ENCODE measurements around the gene ARHGAP5. TPM values are rescaled to one million over a fixed set of nuclear protein-coding genes. Genes with fewer than 3 reads are reported as not detected.
A peak's percentile ranks its signal among the peaks of the same experiment; 100 is the strongest.

Gene ARHGAP5
- total RNA-seq (2014; rRNA removed; shearing (Covaris generic)) = 27.1 and 43.6 TPM in 2 replicates

GRCh38 chr14:32077081-32078022, at the start of gene ARHGAP5:
Gene ARHGAP5 (plus strand): TSS chr14:32077304. CDS start chr14:32090670, 13,366 bp downstream.
- no peak for DNase-seq (ENCODE audit: low spot score)
- in situ Hi-C loops (cut with HindIII; ENCODE audit: low sequenced_read_pairs) = no loop called here

GRCh38 chr14:32028599-32028998, 48.5 kb upstream of the ARHGAP5 start:
- in situ Hi-C loops (cut with HindIII; ENCODE audit: low sequenced_read_pairs) = no loop called here
- DNase-seq (ENCODE audit: low spot score) = no peak

- no peak for DNase-seq (ENCODE audit: low spot score)
- in situ Hi-C loops (cut with HindIII; ENCODE audit: low sequenced_read_pairs) = no loop called here
Measured at GRCh38 chr14:32033543-32033942, 43.6 kb upstream of the ARHGAP5 start.

DNA sequence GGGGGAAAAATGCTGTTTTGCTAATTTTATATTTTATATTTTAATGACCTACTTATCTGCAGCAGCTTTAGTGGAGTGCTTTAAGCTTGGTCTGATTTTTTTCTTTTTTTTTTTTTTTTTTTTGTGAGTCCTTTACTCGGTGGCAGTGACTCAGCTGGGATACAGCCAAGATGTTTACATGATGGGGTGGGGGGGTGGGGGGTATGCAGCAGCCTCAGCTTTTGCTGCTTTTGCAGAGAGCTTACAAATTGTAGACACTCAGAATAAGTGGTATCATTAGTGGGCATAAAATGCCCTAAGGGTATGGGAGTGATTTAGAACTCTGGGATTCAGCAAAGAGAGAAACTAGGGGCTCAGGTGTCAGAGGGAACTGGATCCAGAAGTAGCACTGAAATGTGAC, 38.2 kb upstream of the ARHGAP5 start:
- in situ Hi-C loops (cut with HindIII; ENCODE audit: low sequenced_read_pairs) = no loop called here
- no peak for DNase-seq (ENCODE audit: low spot score)

DNA sequence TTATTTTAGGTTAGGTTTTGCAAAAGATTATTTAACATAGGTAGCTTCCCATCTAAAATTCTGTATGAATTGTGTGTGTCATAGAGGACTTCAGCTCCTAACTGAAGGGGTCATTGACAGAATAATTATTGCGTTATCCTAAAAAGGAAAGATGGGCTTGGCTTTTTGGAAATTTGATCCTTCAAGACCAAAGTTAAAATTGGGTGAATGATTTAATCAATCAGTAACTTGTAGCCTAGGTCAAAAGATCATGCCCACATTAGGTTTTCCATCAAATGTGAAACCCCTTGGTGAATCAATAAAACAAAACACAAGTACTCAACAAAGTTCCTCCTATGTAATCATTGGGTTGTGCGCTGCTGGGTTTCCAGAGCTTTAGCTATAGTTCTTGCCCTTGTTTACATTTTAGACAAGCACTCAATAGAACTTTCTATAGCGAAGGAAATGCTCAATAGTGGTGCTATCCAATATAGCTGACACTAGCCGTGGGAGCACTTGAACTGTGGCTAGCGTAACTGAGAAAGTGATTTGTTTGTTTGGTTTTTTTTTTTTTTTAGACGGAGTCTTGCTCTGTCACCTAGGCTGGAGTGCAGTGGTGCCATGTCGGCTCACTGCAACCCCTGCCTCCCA, 37.6 kb upstream of the ARHGAP5 start:
- in situ Hi-C loops (cut with HindIII; ENCODE audit: low sequenced_read_pairs) = no loop called here

DNA sequence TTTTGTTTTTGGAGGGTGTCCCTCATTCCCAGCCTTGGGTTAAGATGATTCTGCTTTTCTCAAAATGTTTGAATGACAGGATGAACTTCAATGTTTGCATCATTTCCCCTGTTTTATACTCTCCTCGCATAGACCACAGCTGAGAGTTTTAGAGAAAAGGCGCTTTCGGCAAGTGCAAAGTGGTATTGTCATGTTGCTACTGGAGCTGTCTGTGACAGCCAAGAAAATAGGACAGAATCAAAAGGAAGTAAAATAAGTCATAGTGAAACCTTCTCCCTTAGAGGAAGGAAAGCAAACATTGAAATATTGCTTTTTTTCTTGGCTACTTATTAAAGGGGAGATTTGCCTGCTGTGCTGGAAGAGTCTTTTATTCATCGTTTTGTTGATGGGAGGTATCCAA, 33.5 kb upstream of the ARHGAP5 start:
- in situ Hi-C loops (cut with HindIII; ENCODE audit: low sequenced_read_pairs) = no loop called here

More for the DNA sequence above, 37.6 kb upstream of the ARHGAP5 start:
- no peak for DNase-seq (ENCODE audit: low spot score)

DNA sequence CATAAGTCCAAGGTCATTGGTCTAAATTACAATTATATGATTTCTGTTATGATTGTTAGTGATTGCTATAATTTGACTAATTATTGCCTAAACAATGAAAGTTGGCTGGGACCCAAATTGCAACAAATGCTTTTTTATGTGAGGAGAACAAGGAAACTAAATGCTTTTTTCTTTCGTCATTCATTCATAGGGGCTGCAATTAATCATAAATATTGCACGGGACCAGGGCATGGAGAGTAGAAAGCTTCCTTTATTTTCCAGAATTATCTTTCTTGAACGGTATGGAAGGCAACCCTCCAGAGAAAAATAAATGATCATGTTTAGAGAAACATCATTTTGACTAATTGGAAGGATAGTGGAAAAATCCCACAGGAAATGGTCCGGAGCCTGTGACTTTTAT, 32.6 kb upstream of the ARHGAP5 start:
- no peak for DNase-seq (ENCODE audit: low spot score)
- in situ Hi-C loops (cut with HindIII; ENCODE audit: low sequenced_read_pairs) = no loop called here

More for the DNA sequence above, 33.5 kb upstream of the ARHGAP5 start:
- peak; percentile 11 for DNase-seq (ENCODE audit: low spot score)

DNA sequence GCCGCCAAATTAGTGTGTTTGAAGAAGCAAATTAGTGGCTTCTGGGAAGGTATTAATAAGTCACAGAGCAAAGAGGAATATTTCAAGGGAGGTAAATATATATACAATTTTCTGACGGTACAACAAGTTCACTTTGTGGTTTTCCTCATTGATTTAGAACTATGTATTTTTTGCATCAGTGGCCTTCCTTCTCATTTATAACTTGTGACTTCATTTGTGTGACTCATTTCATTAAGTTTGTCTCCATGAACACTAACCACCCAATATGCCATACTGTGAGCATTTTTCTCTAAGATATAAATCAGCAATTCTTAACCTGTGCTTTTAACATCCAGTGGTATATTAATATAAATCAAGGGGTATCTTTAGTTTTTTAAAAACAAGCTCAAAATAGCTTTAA, 29.3 kb upstream of the ARHGAP5 start:
- in situ Hi-C loops (cut with HindIII; ENCODE audit: low sequenced_read_pairs) = no loop called here

GRCh38 chr14:32049361-32050088, 27.6 kb upstream of the ARHGAP5 start:
- in situ Hi-C loops (cut with HindIII; ENCODE audit: low sequenced_read_pairs) = no loop called here
- no peak for DNase-seq (ENCODE audit: low spot score)

More for the DNA sequence above, 29.3 kb upstream of the ARHGAP5 start:
- no peak for DNase-seq (ENCODE audit: low spot score)

DNA sequence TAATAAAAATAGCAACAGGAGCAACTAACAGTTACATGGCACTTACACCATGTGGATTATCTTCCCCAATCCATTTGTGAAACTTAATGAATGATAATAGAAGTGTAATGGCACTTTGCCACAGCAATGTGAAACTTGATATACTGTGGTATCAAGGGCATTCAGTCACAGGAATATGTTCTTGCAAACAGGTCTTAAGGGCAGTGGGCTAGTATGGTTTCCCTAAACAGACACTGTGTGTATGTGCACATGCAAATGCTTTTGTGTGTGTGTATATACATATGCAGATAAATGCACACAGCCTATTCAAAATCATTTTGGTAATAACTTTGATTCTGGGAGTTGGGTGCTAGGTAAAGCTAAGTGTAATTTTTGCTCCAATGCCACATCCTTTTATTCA, 26.2 kb upstream of the ARHGAP5 start:
- in situ Hi-C loops (cut with HindIII; ENCODE audit: low sequenced_read_pairs) = no loop called here
- DNase-seq (ENCODE audit: low spot score) = no peak

DNA sequence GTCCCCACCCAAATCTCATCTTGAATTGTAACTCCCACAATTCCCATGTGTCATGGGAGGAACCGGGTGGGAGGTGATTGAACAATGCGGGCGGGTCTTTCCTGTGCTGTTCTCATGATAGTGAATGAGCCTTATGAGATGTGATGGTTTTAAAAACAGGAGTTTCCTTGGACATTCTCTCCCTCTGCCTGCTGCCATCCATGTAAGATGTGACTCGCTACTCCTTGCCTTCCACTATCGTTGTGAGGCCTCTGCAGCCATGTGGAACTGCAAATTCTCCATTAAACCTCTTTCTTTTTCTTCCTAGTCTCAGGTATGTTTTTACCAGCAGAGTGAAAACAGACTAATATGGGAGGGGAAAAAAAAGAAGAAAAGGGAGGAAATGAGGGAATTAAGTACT, 22.6 kb upstream of the ARHGAP5 start:
- no peak for DNase-seq (ENCODE audit: low spot score)
- in situ Hi-C loops (cut with HindIII; ENCODE audit: low sequenced_read_pairs) = no loop called here

DNA sequence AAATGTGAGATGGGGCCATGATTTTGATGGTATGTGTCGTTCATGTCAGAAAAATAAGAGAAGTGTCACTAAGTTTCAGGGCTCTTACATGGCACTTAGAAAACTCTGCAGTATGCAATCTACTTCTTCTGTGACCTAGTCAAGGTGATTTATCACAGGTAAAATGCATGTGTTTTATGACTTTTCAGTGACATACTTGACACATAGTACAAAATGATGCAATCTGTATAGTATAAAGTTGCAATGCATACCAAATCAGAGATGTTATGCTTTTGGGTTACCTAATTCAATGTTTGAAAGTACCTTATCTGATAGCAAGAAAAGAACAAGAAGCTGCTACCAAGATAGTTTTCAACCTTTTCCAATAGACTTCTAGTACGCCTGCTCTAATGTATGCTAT, 21.9 kb upstream of the ARHGAP5 start:
- DNase-seq (ENCODE audit: low spot score) = no peak
- in situ Hi-C loops (cut with HindIII; ENCODE audit: low sequenced_read_pairs) = no loop called here

- in situ Hi-C loops (cut with HindIII; ENCODE audit: low sequenced_read_pairs) = no loop called here
- no peak for DNase-seq (ENCODE audit: low spot score)
Measured at GRCh38 chr14:32059702-32060101, 17.4 kb upstream of the ARHGAP5 start.

DNA sequence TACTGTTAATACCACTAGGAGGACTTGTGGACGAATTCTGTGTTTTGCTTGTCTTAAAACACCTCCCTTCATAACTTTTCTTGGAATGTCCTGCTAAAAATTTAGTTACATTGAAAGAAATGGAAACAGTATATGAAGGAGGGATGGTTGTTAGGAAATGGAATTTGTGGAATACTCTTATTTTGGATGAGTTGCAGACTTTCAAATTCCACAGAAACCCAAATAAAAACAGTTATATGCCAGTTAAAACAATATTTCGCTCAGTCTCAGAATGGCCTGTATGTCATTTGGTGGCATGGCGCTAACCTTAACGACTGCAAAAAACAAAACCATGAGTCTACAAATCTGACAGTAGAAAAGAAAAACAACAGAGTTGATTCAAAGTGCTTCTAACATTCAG, 12.2 kb upstream of the ARHGAP5 start:
- in situ Hi-C loops (cut with HindIII; ENCODE audit: low sequenced_read_pairs) = no loop called here
- no peak for DNase-seq (ENCODE audit: low spot score)

- no peak for DNase-seq (ENCODE audit: low spot score)
- in situ Hi-C loops (cut with HindIII; ENCODE audit: low sequenced_read_pairs) = no loop called here
Measured at GRCh38 chr14:32068708-32069107, 8.4 kb upstream of the ARHGAP5 start.

GRCh38 chr14:32070282-32070681, 6.8 kb upstream of the ARHGAP5 start:
- DNase-seq (ENCODE audit: low spot score) = no peak
- in situ Hi-C loops (cut with HindIII; ENCODE audit: low sequenced_read_pairs) = no loop called here

DNA sequence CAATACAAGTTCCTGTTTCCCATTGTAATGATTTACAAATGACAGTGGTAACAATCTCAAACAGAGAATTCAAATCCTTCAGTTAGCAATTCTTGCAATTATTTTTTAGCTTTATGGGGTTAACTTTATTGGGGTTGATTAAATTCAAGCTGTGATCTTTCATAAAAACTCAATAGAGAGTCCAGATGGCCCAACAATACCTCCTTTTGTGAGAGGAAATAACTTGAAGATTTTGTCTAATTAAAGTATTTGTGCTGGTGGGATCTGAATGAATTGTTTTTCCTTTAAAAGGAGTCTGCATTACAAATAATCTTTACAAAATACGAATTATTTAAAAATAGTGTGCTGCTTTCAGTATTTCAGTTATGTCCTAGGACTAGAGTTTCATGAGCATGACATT, 4.4 kb upstream of the ARHGAP5 start:
- in situ Hi-C loops (cut with HindIII; ENCODE audit: low sequenced_read_pairs) = no loop called here
- no peak for DNase-seq (ENCODE audit: low spot score)

DNA sequence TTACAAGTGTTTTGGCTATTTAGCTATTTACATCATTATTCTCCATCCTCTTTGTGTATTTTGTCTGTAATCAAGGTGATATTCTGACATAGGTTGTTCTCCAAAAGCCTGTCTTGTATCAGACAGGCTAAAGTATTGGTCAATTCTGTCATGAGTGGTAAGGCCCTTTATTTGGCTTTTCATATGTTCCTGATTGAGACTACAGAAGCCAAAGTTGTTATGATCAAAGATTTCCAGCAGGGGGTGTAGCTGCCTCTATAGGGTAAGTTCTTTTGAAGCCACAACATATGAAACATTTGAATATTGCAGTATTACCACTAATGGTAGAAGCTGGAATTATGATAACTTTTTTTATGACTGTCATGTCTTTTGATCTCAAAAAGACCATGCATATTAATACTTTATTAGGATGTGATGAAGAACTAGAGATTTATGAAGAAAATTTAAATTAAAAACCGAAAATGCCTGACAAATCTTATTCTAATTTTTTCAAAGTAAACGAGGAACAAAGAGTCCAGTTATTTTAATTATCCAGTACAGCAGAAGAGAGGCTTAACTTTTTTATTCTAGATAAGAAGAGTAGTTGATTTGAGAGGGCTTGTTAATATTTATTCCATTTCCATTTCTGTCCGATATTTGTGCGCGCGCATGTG, 3.4 kb upstream of the ARHGAP5 start:
- DNase-seq (ENCODE audit: low spot score) = peak; percentile 68
- in situ Hi-C loops (cut with HindIII; ENCODE audit: low sequenced_read_pairs) = no loop called here

DNA sequence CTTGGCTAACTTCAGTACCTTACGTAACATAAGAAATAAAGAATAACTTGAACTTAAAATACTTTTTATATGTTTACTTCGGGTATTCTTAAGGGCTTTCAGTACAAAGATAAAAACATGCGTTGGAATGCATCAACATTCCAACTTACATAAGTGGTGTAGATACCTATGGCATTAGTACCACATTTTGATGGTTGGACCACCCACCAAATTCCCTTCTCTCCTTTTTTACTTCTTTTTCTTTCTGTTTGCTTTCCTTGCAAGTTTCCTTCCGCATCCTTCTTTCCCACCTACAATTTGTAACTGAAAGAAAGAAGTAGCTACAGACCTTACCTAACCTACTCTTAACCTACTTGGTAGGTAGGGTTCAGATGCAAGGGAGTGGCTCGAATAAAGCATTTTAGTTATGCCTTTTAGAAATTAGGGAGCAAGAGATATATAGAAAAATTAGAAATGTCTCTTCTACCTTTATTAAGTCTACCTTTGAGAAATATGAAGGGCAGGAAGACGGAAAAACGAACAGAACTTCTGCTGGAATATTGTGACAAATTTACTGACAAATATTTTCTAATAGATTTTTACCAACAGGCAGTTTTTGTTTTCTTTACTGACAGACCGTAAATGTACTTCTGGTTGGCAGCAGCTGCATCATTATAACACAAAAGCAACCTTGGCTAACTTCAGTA, 2.1 kb upstream of the ARHGAP5 start:
- no peak for DNase-seq (ENCODE audit: low spot score)
- in situ Hi-C loops (cut with HindIII; ENCODE audit: low sequenced_read_pairs) = no loop called here
